ENCODE data around the gene GRID1. TPM values are rescaled to one million over a fixed set of nuclear protein-coding genes. Genes with fewer than 3 reads are reported as not detected.

Gene GRID1
- total RNA-seq, 2 donors from 2014 or later, result 0.27 to 0.85 TPM

DNA sequence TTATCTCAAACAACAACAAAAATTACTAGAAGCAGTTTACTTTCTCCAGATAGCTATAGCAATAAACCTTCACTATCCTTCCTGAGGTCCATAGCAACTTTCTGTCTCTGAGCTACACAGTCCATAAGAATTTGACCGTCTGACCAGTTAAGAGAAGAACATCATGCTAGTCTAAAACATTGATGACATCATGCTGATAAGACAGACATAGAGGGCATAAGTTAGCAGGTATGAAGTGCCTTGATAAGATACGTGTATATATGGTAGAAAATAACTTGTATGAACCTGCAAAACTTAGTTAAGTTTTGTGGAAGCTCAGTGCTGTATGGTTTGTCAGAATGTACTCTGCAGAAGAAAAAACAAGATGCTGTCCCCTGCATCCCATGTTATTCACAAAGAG lies 353.0 kb downstream of the GRID1 start:
- Histone ChIP-seq H3K27me3 (replicated peaks; ENCODE audit: insufficient read depth) (no peaks in the 10 kb centered on the region), H3K27ac (no peak overlapping the region), H3K4me1 (ENCODE audit: control insufficient read depth in 1 of 2, low read depth in 2 of 2) (no peaks in the 10 kb centered on the region), H3K4me3 (no peak overlapping the region), H3K36me3 (no peaks in the 10 kb centered on the region), H3K9me3 (no peaks in the 10 kb centered on the region)
- no peak for DNase-seq (ENCODE audit: low spot score)
- TF ChIP-seq, protein P1, sequence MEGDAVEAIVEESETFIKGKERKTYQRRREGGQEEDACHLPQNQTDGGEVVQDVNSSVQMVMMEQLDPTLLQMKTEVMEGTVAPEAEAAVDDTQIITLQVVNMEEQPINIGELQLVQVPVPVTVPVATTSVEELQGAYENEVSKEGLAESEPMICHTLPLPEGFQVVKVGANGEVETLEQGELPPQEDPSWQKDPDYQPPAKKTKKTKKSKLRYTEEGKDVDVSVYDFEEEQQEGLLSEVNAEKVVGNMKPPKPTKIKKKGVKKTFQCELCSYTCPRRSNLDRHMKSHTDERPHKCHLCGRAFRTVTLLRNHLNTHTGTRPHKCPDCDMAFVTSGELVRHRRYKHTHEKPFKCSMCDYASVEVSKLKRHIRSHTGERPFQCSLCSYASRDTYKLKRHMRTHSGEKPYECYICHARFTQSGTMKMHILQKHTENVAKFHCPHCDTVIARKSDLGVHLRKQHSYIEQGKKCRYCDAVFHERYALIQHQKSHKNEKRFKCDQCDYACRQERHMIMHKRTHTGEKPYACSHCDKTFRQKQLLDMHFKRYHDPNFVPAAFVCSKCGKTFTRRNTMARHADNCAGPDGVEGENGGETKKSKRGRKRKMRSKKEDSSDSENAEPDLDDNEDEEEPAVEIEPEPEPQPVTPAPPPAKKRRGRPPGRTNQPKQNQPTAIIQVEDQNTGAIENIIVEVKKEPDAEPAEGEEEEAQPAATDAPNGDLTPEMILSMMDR (IDR thresholded peaks at IDR 0.05), result no peak
- no peak for ATAC-seq (ENCODE audit: insufficient number of reproducible peaks, low FRiP score, low read depth)

- ATAC-seq (ENCODE audit: insufficient number of reproducible peaks, low FRiP score, low read depth) (no peak), DNase-seq (ENCODE audit: low spot score) (no peak)
- Histone ChIP-seq H3K4me3 (no peak overlapping the region), H3K36me3 (no peaks in the 10 kb centered on the region), H3K27me3 (replicated peaks; ENCODE audit: insufficient read depth) (no peaks in the 10 kb centered on the region), H3K27ac (no peak overlapping the region), H3K4me1 (ENCODE audit: control insufficient read depth in 1 of 2, low read depth in 2 of 2) (no peaks in the 10 kb centered on the region), H3K9me3 (no peaks in the 10 kb centered on the region)
- TF ChIP-seq, protein P1 (IDR thresholded peaks at IDR 0.05), result no peak
These were observed 359.4 kb downstream of the GRID1 start for GRCh38 chr10:86007171-86007570.

- no peaks in the 10 kb centered on the region for H3K27me3 ChIP-seq (replicated peaks; ENCODE audit: insufficient read depth)
- no peak for ATAC-seq (ENCODE audit: insufficient number of reproducible peaks, low FRiP score, low read depth)
These were observed 362.3 kb downstream of the GRID1 start for GRCh38 chr10:86004337-86004736.

GRCh38 chr10:86003201-86003621 lies 363.4 kb downstream of the GRID1 start:
- DNase-seq (ENCODE audit: low spot score), result no peak
- no peak for ATAC-seq (ENCODE audit: insufficient number of reproducible peaks, low FRiP score, low read depth)
- H3K27ac ChIP-seq, result no peak overlapping the region
- H3K27me3 ChIP-seq (replicated peaks; ENCODE audit: insufficient read depth), result no peaks in the 10 kb centered on the region
- H3K4me1 ChIP-seq (ENCODE audit: control insufficient read depth in 1 of 2, low read depth in 2 of 2), result no peaks in the 10 kb centered on the region
- H3K9me3 ChIP-seq, result no peaks in the 10 kb centered on the region
- TF ChIP-seq, protein P1 (IDR thresholded peaks at IDR 0.05), result no peak
- no peaks in the 10 kb centered on the region for H3K36me3 ChIP-seq
- no peak overlapping the region for H3K4me3 ChIP-seq

More at GRCh38 chr10:86004337-86004736, 362.3 kb downstream of the GRID1 start:
- TF ChIP-seq, protein P1 (IDR thresholded peaks at IDR 0.05), result no peak
- no peak overlapping the region for H3K4me3 ChIP-seq
- no peak overlapping the region for H3K27ac ChIP-seq
- H3K4me1 ChIP-seq (ENCODE audit: control insufficient read depth in 1 of 2, low read depth in 2 of 2), result no peaks in the 10 kb centered on the region
- H3K36me3 ChIP-seq, result no peaks in the 10 kb centered on the region
- no peaks in the 10 kb centered on the region for H3K9me3 ChIP-seq
- DNase-seq (ENCODE audit: low spot score), result no peak

DNA sequence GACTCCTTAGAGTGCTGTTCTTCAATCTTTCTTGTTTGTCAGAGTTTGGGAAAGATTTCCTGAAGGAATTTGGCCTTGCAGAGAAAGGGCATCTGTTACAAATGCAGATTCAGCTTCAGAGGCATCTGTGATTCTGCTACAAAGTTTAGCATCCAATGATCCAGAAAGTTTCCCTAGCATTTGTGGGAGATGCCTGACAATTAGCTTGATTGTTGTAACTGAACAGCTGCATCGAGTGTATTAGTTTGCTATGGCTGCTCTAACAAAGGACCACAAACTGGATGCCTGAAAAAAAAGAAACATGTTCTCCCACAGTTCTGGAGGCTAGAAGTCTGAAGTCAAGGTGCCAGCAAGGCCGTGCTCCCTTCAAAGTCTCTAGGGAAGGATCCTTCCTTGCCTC lies 365.1 kb downstream of the GRID1 start:
- Histone ChIP-seq H3K4me3 (no peak overlapping the region), H3K27ac (no peak overlapping the region), H3K36me3 (no peaks in the 10 kb centered on the region), H3K4me1 (ENCODE audit: control insufficient read depth in 1 of 2, low read depth in 2 of 2) (no peaks in the 10 kb centered on the region), H3K9me3 (no peaks in the 10 kb centered on the region), H3K27me3 (replicated peaks; ENCODE audit: insufficient read depth) (no peaks in the 10 kb centered on the region)
- ATAC-seq (ENCODE audit: insufficient number of reproducible peaks, low FRiP score, low read depth) (no peak), DNase-seq (ENCODE audit: low spot score) (no peak)
- TF ChIP-seq, protein P1 (IDR thresholded peaks at IDR 0.05), result no peak
